ENCODE measurements around the gene MFN2. TPM values are rescaled to one million over a fixed set of nuclear protein-coding genes. Genes with fewer than 3 reads are reported as not detected.

Gene MFN2
- polyA plus RNA-seq, 1 experiment = 43.9 TPM

DNA sequence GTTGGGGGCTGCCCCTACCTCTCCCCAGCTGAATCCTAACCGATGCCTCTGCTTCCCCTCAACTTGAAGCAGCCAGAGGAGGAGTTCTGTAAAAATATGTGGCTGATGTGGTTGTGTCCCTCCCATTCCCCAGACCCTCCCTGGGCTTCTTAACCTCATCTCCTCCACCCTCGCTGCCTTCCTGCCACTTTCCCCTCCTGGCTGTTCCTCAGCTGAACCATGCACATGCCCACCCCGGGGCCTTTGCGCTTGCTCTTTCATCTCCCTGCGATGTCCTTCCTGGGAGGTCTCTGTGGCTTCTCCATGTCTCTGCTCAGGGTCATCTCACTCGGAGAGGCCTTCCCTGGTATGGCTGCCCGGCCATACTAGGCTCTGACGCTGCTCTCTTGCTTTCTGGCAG lies 48.0 kb downstream of the MFN2 start:
- CTCF ChIA-PET = no interaction called here
- H3K9me3 ChIP-seq (ENCODE audit: control insufficient read depth, insufficient read depth, low read length) = no peaks in the 10 kb centered on the region
- H3K27me3 ChIP-seq (ENCODE audit: control insufficient read depth, insufficient read depth, low read length) = no peaks in the 10 kb centered on the region
- H3K4me3 ChIP-seq (ENCODE audit: low read depth, low read length) = no peak overlapping the region
- TF ChIP-seq, protein P1, sequence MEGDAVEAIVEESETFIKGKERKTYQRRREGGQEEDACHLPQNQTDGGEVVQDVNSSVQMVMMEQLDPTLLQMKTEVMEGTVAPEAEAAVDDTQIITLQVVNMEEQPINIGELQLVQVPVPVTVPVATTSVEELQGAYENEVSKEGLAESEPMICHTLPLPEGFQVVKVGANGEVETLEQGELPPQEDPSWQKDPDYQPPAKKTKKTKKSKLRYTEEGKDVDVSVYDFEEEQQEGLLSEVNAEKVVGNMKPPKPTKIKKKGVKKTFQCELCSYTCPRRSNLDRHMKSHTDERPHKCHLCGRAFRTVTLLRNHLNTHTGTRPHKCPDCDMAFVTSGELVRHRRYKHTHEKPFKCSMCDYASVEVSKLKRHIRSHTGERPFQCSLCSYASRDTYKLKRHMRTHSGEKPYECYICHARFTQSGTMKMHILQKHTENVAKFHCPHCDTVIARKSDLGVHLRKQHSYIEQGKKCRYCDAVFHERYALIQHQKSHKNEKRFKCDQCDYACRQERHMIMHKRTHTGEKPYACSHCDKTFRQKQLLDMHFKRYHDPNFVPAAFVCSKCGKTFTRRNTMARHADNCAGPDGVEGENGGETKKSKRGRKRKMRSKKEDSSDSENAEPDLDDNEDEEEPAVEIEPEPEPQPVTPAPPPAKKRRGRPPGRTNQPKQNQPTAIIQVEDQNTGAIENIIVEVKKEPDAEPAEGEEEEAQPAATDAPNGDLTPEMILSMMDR (IDR thresholded peaks at IDR 0.05; ENCODE audit: low read depth, low read length) = no peak
- POLR2A ChIA-PET = no interaction called here
- no peak for DNase-seq (ENCODE audit: low read depth, low spot score)
- no peak overlapping the region for H3K27ac ChIP-seq (ENCODE audit: low read depth, low read length)

DNA sequence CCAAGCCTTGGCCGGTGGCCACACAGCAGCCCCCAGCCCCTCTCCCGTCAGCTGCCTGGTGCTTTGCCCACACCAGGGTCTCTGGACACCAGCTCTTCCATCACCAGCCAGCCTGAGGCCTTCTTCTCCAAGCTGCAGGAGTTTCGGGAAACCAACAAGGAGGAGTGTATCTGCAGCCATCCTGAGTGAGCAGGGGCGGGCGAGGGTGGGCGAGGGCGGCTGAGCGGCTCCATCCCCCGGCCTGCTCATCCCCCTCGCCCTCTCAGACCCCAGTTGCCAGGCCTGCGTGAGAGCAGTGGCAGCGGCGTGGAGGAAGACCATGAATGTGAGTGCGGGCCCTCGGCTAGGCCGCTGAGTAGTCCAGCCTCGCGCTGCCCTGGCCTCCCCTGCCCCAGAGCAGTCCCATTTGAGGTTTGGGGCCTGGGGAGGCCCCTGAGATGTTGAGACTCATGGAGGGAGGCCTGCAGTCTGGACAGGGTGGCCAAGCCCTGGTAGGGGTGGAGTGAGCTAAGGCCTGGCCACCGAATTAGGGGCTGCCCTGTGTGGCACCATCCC lies 48.8 kb downstream of the MFN2 start:
- CTCF ChIA-PET = no interaction called here
- H3K27me3 ChIP-seq (ENCODE audit: control insufficient read depth, insufficient read depth, low read length) = no peaks in the 10 kb centered on the region
- DNase-seq (ENCODE audit: low read depth, low spot score) = no peak

DNA sequence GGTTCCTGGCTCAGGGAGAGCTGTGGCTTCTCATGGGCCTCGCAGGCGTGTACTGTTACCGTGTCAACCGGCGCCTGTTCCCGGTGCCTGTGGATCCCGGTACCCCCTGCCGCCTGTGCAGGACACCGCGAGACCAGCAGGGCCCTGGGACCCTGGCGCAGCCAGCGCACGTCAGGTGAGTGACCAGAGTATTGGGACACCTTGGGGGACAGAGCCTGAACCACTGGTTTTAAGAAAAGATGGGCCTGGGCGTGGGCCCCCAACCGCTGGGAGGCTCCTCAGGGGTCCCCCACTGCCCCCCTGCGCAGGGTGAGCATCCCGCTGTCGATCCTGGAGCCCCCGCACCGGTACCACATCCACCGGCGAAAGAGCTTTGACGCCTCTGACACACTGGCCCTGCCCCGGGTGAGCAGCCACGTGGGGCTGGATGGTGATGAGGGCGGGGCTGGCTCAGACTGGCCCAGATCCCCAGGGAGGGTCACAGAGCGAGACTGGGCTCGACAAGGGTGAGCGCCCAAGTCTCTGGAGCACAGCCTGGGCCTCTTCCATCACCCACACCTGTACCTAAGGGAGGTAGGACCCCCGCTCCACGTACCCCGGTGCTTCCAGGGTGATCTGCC lies 49.6 kb downstream of the MFN2 start:
- TF ChIP-seq, protein P1 (IDR thresholded peaks at IDR 0.05; ENCODE audit: low read depth, low read length) = no peak
- ChIA-PET POLR2A (interaction anchor here (0.7 kb wide), 1 partner anchor 121 kb away, joined by 4 read pairs; no protein-coding TSS in a partner anchor), CTCF (interaction anchor here (0.6 kb wide), 2 partner anchors 9 to 18 kb away, joined by 3 to 5 read pairs; no protein-coding TSS in a partner anchor)
- Histone ChIP-seq H3K4me3 (ENCODE audit: low read depth, low read length) (no peak overlapping the region), H3K9me3 (ENCODE audit: control insufficient read depth, insufficient read depth, low read length) (no peaks in the 10 kb centered on the region), H3K27ac (ENCODE audit: low read depth, low read length) (no peak overlapping the region), H3K27me3 (ENCODE audit: control insufficient read depth, insufficient read depth, low read length) (no peaks in the 10 kb centered on the region)
- no peak for DNase-seq (ENCODE audit: low read depth, low spot score)

More for the DNA sequence above, 48.8 kb downstream of the MFN2 start:
- Histone ChIP-seq H3K9me3 (ENCODE audit: control insufficient read depth, insufficient read depth, low read length) (no peaks in the 10 kb centered on the region), H3K4me3 (ENCODE audit: low read depth, low read length) (no peak overlapping the region), H3K27ac (ENCODE audit: low read depth, low read length) (no peak overlapping the region)
- TF ChIP-seq, protein P1 (IDR thresholded peaks at IDR 0.05; ENCODE audit: low read depth, low read length) = no peak
- POLR2A ChIA-PET = no interaction called here

DNA sequence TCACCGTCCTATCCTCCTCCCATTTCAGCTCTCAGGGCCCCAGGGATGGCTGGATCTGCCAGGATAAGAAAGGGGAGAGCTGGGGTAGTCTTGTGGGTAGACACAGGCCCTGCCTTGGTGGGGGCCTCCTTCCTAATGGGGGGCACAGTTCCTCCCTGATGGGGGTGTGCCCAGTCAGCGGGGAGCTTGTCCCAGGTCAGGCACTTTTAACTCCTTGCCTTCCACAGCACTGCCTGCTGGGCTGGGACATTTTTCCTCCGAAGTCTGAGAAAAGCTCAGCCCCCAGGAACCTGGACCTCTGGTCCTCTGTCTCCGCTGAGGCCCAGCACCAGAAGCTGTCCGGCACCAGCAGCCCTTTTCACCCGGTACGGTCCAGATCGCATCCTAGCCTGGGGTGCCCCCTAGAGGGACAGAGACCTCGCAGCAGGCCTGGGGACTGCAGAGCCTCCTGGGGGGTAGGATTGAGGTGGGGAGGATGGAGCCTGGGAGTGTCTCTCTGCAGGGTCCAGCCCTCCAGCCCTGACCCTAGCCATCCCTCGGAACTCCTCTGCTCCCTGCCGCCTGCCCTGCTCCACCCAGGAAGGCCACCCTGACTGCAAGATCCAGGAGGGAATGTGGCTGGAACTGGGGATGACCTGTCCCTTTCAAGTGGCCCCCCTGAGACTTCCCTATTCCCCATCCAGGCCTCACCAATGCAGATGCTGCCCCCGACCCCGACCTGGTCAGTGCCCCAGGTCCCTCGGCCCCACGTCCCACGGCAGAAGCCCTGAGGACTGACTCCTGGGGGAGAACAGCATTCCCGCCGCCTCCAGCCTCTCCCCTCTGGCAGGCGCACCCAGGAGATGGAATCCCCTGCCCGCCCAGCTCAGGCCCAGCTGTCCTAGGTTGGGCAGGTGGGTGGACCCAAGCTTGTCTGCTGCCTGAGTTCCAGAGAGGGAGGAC lies 51.1 kb downstream of the MFN2 start:
- no peak overlapping the region for H3K4me3 ChIP-seq (ENCODE audit: low read depth, low read length)
- no peaks in the 10 kb centered on the region for H3K27me3 ChIP-seq (ENCODE audit: control insufficient read depth, insufficient read depth, low read length)
- H3K27ac ChIP-seq (ENCODE audit: low read depth, low read length) = no peak overlapping the region
- no peak for DNase-seq (ENCODE audit: low read depth, low spot score)
- ChIA-PET POLR2A (interaction anchor here (1.6 kb wide), 1 partner anchor 123 kb away, joined by 8 read pairs; no protein-coding TSS in a partner anchor), CTCF (interaction anchor here (0.6 to 1.7 kb wide), 3 partner anchors 12 to 48 kb away, joined by 4 to 8 read pairs (median 5); partner anchors contain the start of gene MIIP)
- TF ChIP-seq, protein P1 (IDR thresholded peaks at IDR 0.05; ENCODE audit: low read depth, low read length) = peak; percentile 60
- H3K9me3 ChIP-seq (ENCODE audit: control insufficient read depth, insufficient read depth, low read length) = no peaks in the 10 kb centered on the region

All from AG04450 (cell line).